GM12878 (cell line): ENCODE data around the gene CNNM4. TPM values are rescaled to one million over a fixed set of nuclear protein-coding genes. Genes with fewer than 3 reads are reported as not detected.

Experiments
- ATAC-seq: fragments of 200-7000 bp; cut with Tn5 transposase; 3 replicates; pipeline ENCODE4 v1.9.1; 2020; ENCODE audit warnings: mild to moderate bottlenecking, moderate library complexity
- BruUV-seq: library from RNA; stranded (reverse); fragments of 400-500 nt; replicated peaks from 2 replicates; lab custom pipeline; 2021; lab: Mats Ljungman, UMichigan
- CTCF ChIA-PET: fragments of 300-600 bp; sonication (Branson Sonifier 250); formaldehyde crosslinking; extraction: SDS; loops from one replicate; lab custom pipeline; 2021; ENCODE audit warnings: inconsistent platforms; lab: Yijun Ruan, JAX
- POLR2A ChIA-PET: fragments of 350-600 bp; formaldehyde crosslinking; extraction: SDS; loops from one replicate; lab custom pipeline; 2021; ENCODE audit warnings: inconsistent platforms; lab: Charles Lee
- RAD21 ChIA-PET: fragments of 300-600 bp; sonication (Branson Sonifier 250); formaldehyde crosslinking; loops from one replicate; lab custom pipeline; 2023; ENCODE audit warnings: antibody characterized with exemption; ENCODE audit not compliant: unreplicated experiment; lab: Charles Lee
- SMC1A ChIA-PET: fragments of 300-600 bp; sonication (Branson Sonifier 250); formaldehyde crosslinking; loops from one replicate; lab custom pipeline; 2023; ENCODE audit not compliant: unreplicated experiment, uncharacterized antibody; lab: Charles Lee
- DNase-seq: peaks from one replicate; pipeline ENCODE4 v3.0.0-alpha.2; 2011; ENCODE audit warnings: low read depth, low spot score
- FAIRE-seq: peaks from 3 replicates; lab custom pipeline; 2011; peaks lifted over from hg19 to GRCh38; lab: Jason Lieb, UNC
- H2AFZ ChIP-seq: 2 replicates; pipeline ENCODE4 v1.6.0; 2011; ENCODE audit warnings: low read depth, low read length, control low read depth; ENCODE audit not compliant: control insufficient read depth
- H3K27ac ChIP-seq: 2 replicates; pipeline ENCODE4 v1.5.1; 2011; ENCODE audit warnings: control low read depth; ENCODE audit not compliant: control insufficient read depth, insufficient read depth
- H3K27me3 ChIP-seq, 2 experiments: replicated peaks in 1 of 2; 2 replicates each; pipeline versions ENCODE4 v1.6.0 to v1.6.1; 2011; ENCODE audit warnings: low read length in 1 of 2; ENCODE audit not compliant: control insufficient read depth in 2 of 2, insufficient read depth in 2 of 2
- H3K36me3 ChIP-seq, 2 experiments: 2 replicates each; pipeline ENCODE4 v1.5.1; 2011; ENCODE audit warnings: low read length in 1 of 2; ENCODE audit not compliant: control insufficient read depth in 2 of 2, insufficient read depth in 2 of 2
- H3K4me1 ChIP-seq: 2 replicates; pipeline ENCODE4 v1.6.1; 2011; ENCODE audit warnings: mild to moderate bottlenecking, low read length, moderate library complexity, mixed read lengths; ENCODE audit not compliant: control insufficient read depth, insufficient read depth
- H3K4me2 ChIP-seq: 2 replicates; pipeline ENCODE4 v1.6.0; 2011; ENCODE audit warnings: control low read depth; ENCODE audit not compliant: control insufficient read depth, insufficient read depth
- H3K4me3 ChIP-seq: fragments of 200-600 bp; sonication (generic); 2 replicates; pipeline ENCODE4 v1.5.1; 2016
- H3K79me2 ChIP-seq: 2 replicates; pipeline ENCODE4 v1.6.0; 2011; ENCODE audit warnings: low read length; ENCODE audit not compliant: control insufficient read depth, insufficient read depth
- H3K9ac ChIP-seq: 2 replicates; pipeline ENCODE4 v1.8.0; 2011; ENCODE audit warnings: low read length, control low read depth, mixed read lengths; ENCODE audit not compliant: control insufficient read depth, insufficient read depth
- H3K9me3 ChIP-seq: replicated peaks from 3 replicates; pipeline ENCODE4 v1.5.1; 2011; ENCODE audit warnings: mild to moderate bottlenecking, low read length; ENCODE audit not compliant: control insufficient read depth, insufficient read depth
- H4K20me1 ChIP-seq: 2 replicates; pipeline ENCODE4 v1.6.0; 2011; ENCODE audit not compliant: control insufficient read depth, insufficient read depth
- BHLHE40 ChIP-seq, 2 experiments: fragments of 450-650 bp in 1 of 2; IDR thresholded peaks; 2 replicates each; pipeline ENCODE4 v1.6.1; 2011 to 2017; ENCODE audit warnings: low read depth in 2 of 2, borderline replicate concordance in 1 of 2, improper control_type of control experiment in 1 of 2, low read length in 1 of 2, mild to moderate bottlenecking in 1 of 2
- CREB1 ChIP-seq: IDR thresholded peaks from 2 replicates; pipeline ENCODE4 v1.6.1; 2012; ENCODE audit warnings: low read depth, mild to moderate bottlenecking, inconsistent platforms
- DPF2 ChIP-seq: fragments of 450-650 bp; IDR thresholded peaks from 2 replicates; pipeline ENCODE4 v1.6.1; 2017; ENCODE audit warnings: mild to moderate bottlenecking
- REST ChIP-seq: IDR thresholded peaks from 2 replicates; pipeline ENCODE4 v1.6.1; 2012; ENCODE audit warnings: mild to moderate bottlenecking, low read depth, low read length
- SMAD1 ChIP-seq: fragments of 450-650 bp; IDR thresholded peaks from 2 replicates; pipeline ENCODE4 v1.6.1; 2018; ENCODE audit warnings: mild to moderate bottlenecking, low read depth; ENCODE audit not compliant: partially characterized antibody
- TARDBP ChIP-seq: IDR thresholded peaks from 2 replicates; pipeline ENCODE4 v1.6.1; 2016; ENCODE audit warnings: borderline replicate concordance
- ZNF24 ChIP-seq: fragments of 450-650 bp; IDR thresholded peaks from 2 replicates; pipeline ENCODE4 v1.6.1; 2017; ENCODE audit warnings: antibody characterized with exemption, mild to moderate bottlenecking
- WGBS: methylation state at CpG from one replicate; pipeline ENCODE4 v1.1.6; 2016; ENCODE audit warnings: low lambda C conversion rate; ENCODE audit not compliant: insufficient replicate concordance, insufficient coverage; ENCODE audit errors: missing lambda C conversion rate; 5-methylcytosine and 5-hydroxymethylcytosine counted together
- in situ Hi-C: fragments of 300-500 bp; cut with MboI; formaldehyde crosslinking; loops from 9 replicates; pipeline ENCODE4 v1.14.3; 2018; ENCODE audit warnings: mixed read lengths
- intact Hi-C: fragments of 100-400 bp; cut with micrococcal nuclease; formaldehyde crosslinking; loops from one replicate; pipeline ENCODE4 v1.14.2; 2022; ENCODE audit not compliant: unreplicated experiment
- polyA plus RNA-seq, 11 experiments: library from polyadenylated mRNA; depleted of rRNA in 4 of 11; unstranded in 6 of 11; stranded (reverse) in 5 of 11; fragments of >200 nt; fragmentation: Nextera tagmentation in 4 of 11; fragmentation: Illumina TruSeq in 1 of 11; extraction: Ambion mirVana in 4 of 11; extraction: Trizol in 1 of 11; gene quantifications; 1 replicate in 1 of 11; 2 replicates in 10 of 11; pipeline versions ENCODE4 v1.2.1 to v1.2.3, GENCODE V29; 2011 to 2016; ENCODE audit warnings: inconsistent platforms in 2 of 11, missing spikeins in 2 of 11, low read depth in 1 of 11
- total RNA-seq, 4 experiments: library from RNA; depleted of rRNA in 3 of 4; stranded (reverse); fragments of >200 nt in 3 of 4; fragmentation: Illumina TruSeq in 1 of 4; extraction: Trizol in 1 of 4; gene quantifications; 2 replicates each; pipeline versions ENCODE4 v1.2.1 to v1.2.3, GENCODE V29; 2013 to 2021
- TF ChIP-seq, protein P1 (sequence below): fragments of 450-650 bp; IDR thresholded peaks from 2 replicates; pipeline ENCODE4 v1.6.1; 2017; ENCODE audit warnings: antibody characterized with exemption, mild to moderate bottlenecking, moderate library complexity
- TF ChIP-seq, protein P2 (sequence below): IDR thresholded peaks from 2 replicates; pipeline ENCODE4 v1.6.1; 2011; ENCODE audit warnings: borderline replicate concordance, low read depth, mild to moderate bottlenecking, moderate library complexity, low read length; ENCODE audit not compliant: insufficient read depth, poor library complexity, severe bottlenecking
- TF ChIP-seq, protein P3 (sequence below): IDR thresholded peaks from 2 replicates; pipeline ENCODE4 v1.6.1; 2012; ENCODE audit warnings: low read depth, low read length, improper control_type of control experiment

CNNM4 gene
- total and polyA plus RNA-seq, 10 of the 15 experiments (the other 5 are each of a cell fraction or from before 2014, with no cell fraction given) = 2.4 to 13.8 (median 8.1) TPM

- in situ Hi-C loops (no loop called here), intact Hi-C loops (no loop called here)
- Histone ChIP-seq H3K4me2 (no peak overlapping the region), H4K20me1 (no peaks in the 10 kb centered on the region), H3K36me3 (peaks cover 3 to 7% of the 10 kb centered on the region in 2 experiments; a peak in 3 of 4 replicates), H3K9me3 (no peaks in the 10 kb centered on the region), H3K4me1 (no peaks in the 10 kb centered on the region), H3K79me2 (no peaks in the 10 kb centered on the region), H2AFZ (no peak overlapping the region), H3K27me3 (no peaks in the 10 kb centered on the region), H3K4me3 (no peak overlapping the region), H3K9ac (no peak overlapping the region), H3K27ac (no peak overlapping the region)
- TF ChIP-seq REST = no peak
- TF ChIP-seq, protein P1, sequence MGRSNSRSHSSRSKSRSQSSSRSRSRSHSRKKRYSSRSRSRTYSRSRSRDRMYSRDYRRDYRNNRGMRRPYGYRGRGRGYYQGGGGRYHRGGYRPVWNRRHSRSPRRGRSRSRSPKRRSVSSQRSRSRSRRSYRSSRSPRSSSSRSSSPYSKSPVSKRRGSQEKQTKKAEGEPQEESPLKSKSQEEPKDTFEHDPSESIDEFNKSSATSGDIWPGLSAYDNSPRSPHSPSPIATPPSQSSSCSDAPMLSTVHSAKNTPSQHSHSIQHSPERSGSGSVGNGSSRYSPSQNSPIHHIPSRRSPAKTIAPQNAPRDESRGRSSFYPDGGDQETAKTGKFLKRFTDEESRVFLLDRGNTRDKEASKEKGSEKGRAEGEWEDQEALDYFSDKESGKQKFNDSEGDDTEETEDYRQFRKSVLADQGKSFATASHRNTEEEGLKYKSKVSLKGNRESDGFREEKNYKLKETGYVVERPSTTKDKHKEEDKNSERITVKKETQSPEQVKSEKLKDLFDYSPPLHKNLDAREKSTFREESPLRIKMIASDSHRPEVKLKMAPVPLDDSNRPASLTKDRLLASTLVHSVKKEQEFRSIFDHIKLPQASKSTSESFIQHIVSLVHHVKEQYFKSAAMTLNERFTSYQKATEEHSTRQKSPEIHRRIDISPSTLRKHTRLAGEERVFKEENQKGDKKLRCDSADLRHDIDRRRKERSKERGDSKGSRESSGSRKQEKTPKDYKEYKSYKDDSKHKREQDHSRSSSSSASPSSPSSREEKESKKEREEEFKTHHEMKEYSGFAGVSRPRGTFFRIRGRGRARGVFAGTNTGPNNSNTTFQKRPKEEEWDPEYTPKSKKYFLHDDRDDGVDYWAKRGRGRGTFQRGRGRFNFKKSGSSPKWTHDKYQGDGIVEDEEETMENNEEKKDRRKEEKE = no peak
- TF ChIP-seq BHLHE40 (IDR thresholded peaks at IDR 0.05; ENCODE audit: borderline replicate concordance in 1 of 2, low read depth in 2 of 2, low read length in 1 of 2) = no peak
- no peak for TF ChIP-seq DPF2
- no peak for TF ChIP-seq SMAD1
- TF ChIP-seq CREB1 = no peak
- TF ChIP-seq ZNF24 = no peak
- TF ChIP-seq, protein P2, sequence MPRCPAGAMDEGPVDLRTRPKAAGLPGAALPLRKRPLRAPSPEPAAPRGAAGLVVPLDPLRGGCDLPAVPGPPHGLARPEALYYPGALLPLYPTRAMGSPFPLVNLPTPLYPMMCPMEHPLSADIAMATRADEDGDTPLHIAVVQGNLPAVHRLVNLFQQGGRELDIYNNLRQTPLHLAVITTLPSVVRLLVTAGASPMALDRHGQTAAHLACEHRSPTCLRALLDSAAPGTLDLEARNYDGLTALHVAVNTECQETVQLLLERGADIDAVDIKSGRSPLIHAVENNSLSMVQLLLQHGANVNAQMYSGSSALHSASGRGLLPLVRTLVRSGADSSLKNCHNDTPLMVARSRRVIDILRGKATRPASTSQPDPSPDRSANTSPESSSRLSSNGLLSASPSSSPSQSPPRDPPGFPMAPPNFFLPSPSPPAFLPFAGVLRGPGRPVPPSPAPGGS = no peak
- TF ChIP-seq TARDBP = no peak
- TF ChIP-seq, protein P3, sequence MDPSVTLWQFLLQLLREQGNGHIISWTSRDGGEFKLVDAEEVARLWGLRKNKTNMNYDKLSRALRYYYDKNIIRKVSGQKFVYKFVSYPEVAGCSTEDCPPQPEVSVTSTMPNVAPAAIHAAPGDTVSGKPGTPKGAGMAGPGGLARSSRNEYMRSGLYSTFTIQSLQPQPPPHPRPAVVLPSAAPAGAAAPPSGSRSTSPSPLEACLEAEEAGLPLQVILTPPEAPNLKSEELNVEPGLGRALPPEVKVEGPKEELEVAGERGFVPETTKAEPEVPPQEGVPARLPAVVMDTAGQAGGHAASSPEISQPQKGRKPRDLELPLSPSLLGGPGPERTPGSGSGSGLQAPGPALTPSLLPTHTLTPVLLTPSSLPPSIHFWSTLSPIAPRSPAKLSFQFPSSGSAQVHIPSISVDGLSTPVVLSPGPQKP = no peak
- BruUV-seq = no TSS peak
- ChIA-PET CTCF (interaction anchor here (0.7 to 1.0 kb wide), 2 partner anchors 9 to 291 kb away, joined by 3 to 4 read pairs; partner anchors contain the start of gene ANKRD39), POLR2A (interaction anchor here (1.6 kb wide), 1 partner anchor 10 kb away, joined by 4 read pairs; the partner anchor contains the start of gene ANKRD39), SMC1A (no interaction called here), RAD21 (interaction anchor here (1.1 kb wide), 1 partner anchor 115 kb away, joined by 3 read pairs; no protein-coding TSS in a partner anchor)
- no peak for DNase-seq
- 91% methylated on average over 9 of the region's 9 CpGs for WGBS
- no peak for FAIRE-seq
- ATAC-seq = no peak
Measured at GRCh38 chr2:96848264-96848663, 87.6 kb downstream of the CNNM4 start.
